Measurements from ENCODE around the gene TMA7. TPM values are rescaled to one million over a fixed set of nuclear protein-coding genes. Genes with fewer than 3 reads are reported as not detected.

Gene TMA7
- total and polyA plus RNA-seq, 2 of the 13 experiments (the other 11 are each of a cell fraction or from before 2014, with no cell fraction given), result 100 to 486 TPM

- peak; percentile 93 for TF ChIP-seq ZNF281 (CRISPR knock-in tag; IDR thresholded peaks at IDR 0.05; ENCODE audit: borderline replicate concordance)
- peak in 1 of 2 experiments; percentile 53; a peak in 1 of 4 replicates for TF ChIP-seq NR2F1 (CRISPR knock-in tag; IDR thresholded peaks at IDR 0.05)
- TF ChIP-seq ZNF484 (CRISPR knock-in tag; IDR thresholded peaks at IDR 0.05; ENCODE audit: borderline replicate concordance, low read depth), result no peak
- TF ChIP-seq SIN3B (IDR thresholded peaks at IDR 0.05; ENCODE audit: low read length), result no peak
- TF ChIP-seq, protein P1, sequence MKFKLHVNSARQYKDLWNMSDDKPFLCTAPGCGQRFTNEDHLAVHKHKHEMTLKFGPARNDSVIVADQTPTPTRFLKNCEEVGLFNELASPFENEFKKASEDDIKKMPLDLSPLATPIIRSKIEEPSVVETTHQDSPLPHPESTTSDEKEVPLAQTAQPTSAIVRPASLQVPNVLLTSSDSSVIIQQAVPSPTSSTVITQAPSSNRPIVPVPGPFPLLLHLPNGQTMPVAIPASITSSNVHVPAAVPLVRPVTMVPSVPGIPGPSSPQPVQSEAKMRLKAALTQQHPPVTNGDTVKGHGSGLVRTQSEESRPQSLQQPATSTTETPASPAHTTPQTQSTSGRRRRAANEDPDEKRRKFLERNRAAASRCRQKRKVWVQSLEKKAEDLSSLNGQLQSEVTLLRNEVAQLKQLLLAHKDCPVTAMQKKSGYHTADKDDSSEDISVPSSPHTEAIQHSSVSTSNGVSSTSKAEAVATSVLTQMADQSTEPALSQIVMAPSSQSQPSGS (CRISPR knock-in tag; IDR thresholded peaks at IDR 0.05), result 0 out of 2 replicates have a peak, but pooled peaks have one; percentile 19
- TF ChIP-seq PHF5A (CRISPR knock-in tag; IDR thresholded peaks at IDR 0.05; ENCODE audit: low read depth, unreplicated experiment), result no peak
- TF ChIP-seq RARA (CRISPR knock-in tag; IDR thresholded peaks at IDR 0.05), result peak; percentile 59
- peak in 1 of 2 experiments; percentile 31; a peak in 1 of 4 replicates for TF ChIP-seq EP300 (IDR thresholded peaks at IDR 0.05; ENCODE audit: low read depth in 2 of 2, low read length in 2 of 2)
- TF ChIP-seq EP300 (CRISPR knock-in tag; IDR thresholded peaks at IDR 0.05; ENCODE audit: borderline replicate concordance), result peak; percentile 43; the same call in 1 of the 2 replicates
- no peak for TF ChIP-seq ZNF124 (CRISPR knock-in tag; IDR thresholded peaks at IDR 0.05)
- peak; percentile 86; the same call in 1 of the 2 replicates for TF ChIP-seq ZKSCAN8 (CRISPR knock-in tag; IDR thresholded peaks at IDR 0.05; ENCODE audit: borderline replicate concordance)
- peak; percentile 58; the same call in 1 of the 2 replicates for TF ChIP-seq ARID5B (CRISPR knock-in tag; IDR thresholded peaks at IDR 0.05)
- TF ChIP-seq FIP1L1 (IDR thresholded peaks at IDR 0.05; ENCODE audit: borderline replicate concordance, insufficient read depth, low read depth, low read length), result no peak
- no peak for TF ChIP-seq SSRP1 (CRISPR knock-in tag; IDR thresholded peaks at IDR 0.05)
- peak; percentile 23; the same call in 1 of the 2 replicates for TF ChIP-seq CEBPB (IDR thresholded peaks at IDR 0.05; ENCODE audit: borderline replicate concordance, low read depth, low read length)
- TF ChIP-seq GFI1 (CRISPR knock-in tag; IDR thresholded peaks at IDR 0.05; ENCODE audit: borderline replicate concordance), result 0 out of 2 replicates have a peak, but pooled peaks have one; percentile 38
- no peak for TF ChIP-seq ZBTB1 (CRISPR knock-in tag; IDR thresholded peaks at IDR 0.05; ENCODE audit: borderline replicate concordance)
- TF ChIP-seq, protein P2, sequence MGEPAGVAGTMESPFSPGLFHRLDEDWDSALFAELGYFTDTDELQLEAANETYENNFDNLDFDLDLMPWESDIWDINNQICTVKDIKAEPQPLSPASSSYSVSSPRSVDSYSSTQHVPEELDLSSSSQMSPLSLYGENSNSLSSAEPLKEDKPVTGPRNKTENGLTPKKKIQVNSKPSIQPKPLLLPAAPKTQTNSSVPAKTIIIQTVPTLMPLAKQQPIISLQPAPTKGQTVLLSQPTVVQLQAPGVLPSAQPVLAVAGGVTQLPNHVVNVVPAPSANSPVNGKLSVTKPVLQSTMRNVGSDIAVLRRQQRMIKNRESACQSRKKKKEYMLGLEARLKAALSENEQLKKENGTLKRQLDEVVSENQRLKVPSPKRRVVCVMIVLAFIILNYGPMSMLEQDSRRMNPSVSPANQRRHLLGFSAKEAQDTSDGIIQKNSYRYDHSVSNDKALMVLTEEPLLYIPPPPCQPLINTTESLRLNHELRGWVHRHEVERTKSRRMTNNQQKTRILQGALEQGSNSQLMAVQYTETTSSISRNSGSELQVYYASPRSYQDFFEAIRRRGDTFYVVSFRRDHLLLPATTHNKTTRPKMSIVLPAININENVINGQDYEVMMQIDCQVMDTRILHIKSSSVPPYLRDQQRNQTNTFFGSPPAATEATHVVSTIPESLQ (CRISPR knock-in tag; conservative IDR thresholded peaks at IDR 0.05), result no peak
Observed at GRCh38 chr3:48451270-48451669, 11.2 kb downstream of the TMA7 start (continued).
